ENCODE data around the gene POLR2J. TPM values are rescaled to one million over a fixed set of nuclear protein-coding genes. Genes with fewer than 3 reads are reported as not detected.

Gene POLR2J
- total RNA-seq, 2 experiments from 2014 or later, result 62.4 to 68.6 TPM

- Histone ChIP-seq H3K4me3 (ENCODE audit: low read depth, low read length, poor library complexity, severe bottlenecking) (peak within 1 kb of the TSS; percentile 80), H3K36me3 (ENCODE audit: insufficient read depth, low read length) (peaks cover 44% of the 10 kb centered on the region), H3K9me3 (ENCODE audit: low read length) (no peaks in the 10 kb centered on the region), H2AFZ (ENCODE audit: low read length) (no peak within 1 kb of the TSS; the same call in 1 of the 2 replicates), H3K4me1 (ENCODE audit: insufficient read depth, low read length, poor library complexity, severe bottlenecking) (peaks cover 68% of the 10 kb centered on the region), H3K4me2 (ENCODE audit: low read length) (peak within 1 kb of the TSS; percentile 99), H3K27ac (ENCODE audit: low read depth, low read length, poor library complexity, severe bottlenecking) (peak within 1 kb of the TSS; percentile 94), H3K9me2 (ENCODE audit: insufficient read depth, low read length) (no peaks in the 10 kb centered on the region), H3K79me2 (ENCODE audit: insufficient read depth, low read depth, low read length) (peaks cover 51% of the 10 kb centered on the region), H4K20me1 (ENCODE audit: insufficient read depth, low read length) (no peaks in the 10 kb centered on the region)
- intact Hi-C loops (cut with micrococcal nuclease; ENCODE audit: unreplicated experiment), result loop anchor here (1.0 to 5.0 kb wide), 3 partner anchors 8 to 576 kb away; partner anchors contain the start of gene PRKRIP1
- no TSS peak for BruUV-seq (replicated peaks)
- CTCF ChIA-PET (ENCODE audit: unreplicated experiment), result interaction anchor here (0.9 kb wide), 1 partner anchor 17 kb away, joined by 3 read pairs; no protein-coding TSS in a partner anchor
- POLR2A ChIA-PET, result interaction anchor here (0.7 to 6.2 kb wide), 5 partner anchors 8 to 32 kb away, joined by 3 to 66 read pairs (median 6); no protein-coding TSS in a partner anchor
- DNase-seq (ENCODE audit: low spot score), result peak; percentile 89
- 0 out of 2 replicates have a peak, but pooled peaks have one; percentile 28 for TF ChIP-seq CTCF (conservative IDR thresholded peaks at IDR 0.05; ENCODE audit: low read length)
- TF ChIP-seq EZH2phosphoT487 (IDR thresholded peaks at IDR 0.05; ENCODE audit: borderline replicate concordance, low read depth, low read length), result no peak
These were observed 45.3 kb downstream of the POLR2J start, which contains the start of gene ORAI2 for GRCh38 chr7:102433219-102434038. ORAI2 (plus strand) TSS chr7:102433575; CDS start chr7:102438957, 5,382 bp downstream.

- Histone ChIP-seq H3K27ac (ENCODE audit: low read depth, low read length, poor library complexity, severe bottlenecking) (peak overlapping the region; percentile 94), H3K36me3 (ENCODE audit: insufficient read depth, low read length) (peaks cover 44% of the 10 kb centered on the region), H3K79me2 (ENCODE audit: insufficient read depth, low read depth, low read length) (peaks cover 51% of the 10 kb centered on the region), H3K4me3 (ENCODE audit: low read depth, low read length, poor library complexity, severe bottlenecking) (peak overlapping the region; percentile 80), H4K20me1 (ENCODE audit: insufficient read depth, low read length) (no peaks in the 10 kb centered on the region), H3K4me2 (ENCODE audit: low read length) (peak overlapping the region; percentile 75), H3K9me2 (ENCODE audit: insufficient read depth, low read length) (no peaks in the 10 kb centered on the region), H3K9me3 (ENCODE audit: low read length) (no peaks in the 10 kb centered on the region), H2AFZ (ENCODE audit: low read length) (no peak overlapping the region; the same call in 1 of the 2 replicates), H3K4me1 (ENCODE audit: insufficient read depth, low read length, poor library complexity, severe bottlenecking) (peaks cover 73% of the 10 kb centered on the region)
- intact Hi-C loops (cut with micrococcal nuclease; ENCODE audit: unreplicated experiment), result loop anchor here (1.0 to 5.0 kb wide), 2 partner anchors 9 to 575 kb away; no protein-coding TSS in a partner anchor
- POLR2A ChIA-PET, result interaction anchor here (0.7 to 6.2 kb wide), 3 partner anchors 11 to 33 kb away, joined by 5 to 66 read pairs (median 6); no protein-coding TSS in a partner anchor
- CTCF ChIA-PET (ENCODE audit: unreplicated experiment), result interaction anchor here (0.5 to 1.2 kb wide), 2 partner anchors 9 to 12 kb away, joined by 3 to 4 read pairs; no protein-coding TSS in a partner anchor
- peak; percentile 59 for DNase-seq (ENCODE audit: low spot score)
- no TSS peak for BruUV-seq (replicated peaks)
- no peak for TF ChIP-seq CTCF (conservative IDR thresholded peaks at IDR 0.05; ENCODE audit: low read length)
- TF ChIP-seq EZH2phosphoT487 (IDR thresholded peaks at IDR 0.05; ENCODE audit: borderline replicate concordance, low read depth, low read length), result no peak
These were observed 46.1 kb downstream of the POLR2J start for GRCh38 chr7:102432442-102433218.

All from OCI-LY7 (cell line).